Measurements from ENCODE around the gene XRCC1. TPM values are rescaled to one million over a fixed set of nuclear protein-coding genes. Genes with fewer than 3 reads are reported as not detected.

Gene XRCC1
- total RNA-seq, 6 experiments from 2014 or later = 16.2 to 29.8 (median 27.1) TPM

- Mint-ChIP-seq H3K9me3 (no peaks in the 10 kb centered on the region), H3K36me3 (ENCODE audit: low read depth) (0 out of 2 replicates have a peak, but pooled peaks cover 4% of the 10 kb centered on the region), H3K4me1 (ENCODE audit: low read depth) (peaks cover 27% of the 10 kb centered on the region), H3K4me3 (no peak overlapping the region), H3K27me3 (ENCODE audit: insufficient read depth) (no peaks in the 10 kb centered on the region), H3K27ac (peak overlapping the region; percentile 1; the same call in 1 of the 2 replicates)
- TF ChIP-seq CTCF (IDR thresholded peaks at IDR 0.05) = no peak
- DNase-seq = no peak
These were observed 5.7 kb downstream of the XRCC1 start for GRCh38 chr19:43569657-43570056.

- peaks cover 39% of the 10 kb centered on the region for H3K4me1 Mint-ChIP-seq (ENCODE audit: low read depth)
- H3K27ac Mint-ChIP-seq = no peak overlapping the region
- H3K9me3 Mint-ChIP-seq = no peaks in the 10 kb centered on the region
- TF ChIP-seq CTCF (IDR thresholded peaks at IDR 0.05) = no peak
- H3K36me3 Mint-ChIP-seq (ENCODE audit: low read depth) = peaks cover 35% of the 10 kb centered on the region
- no peaks in the 10 kb centered on the region for H3K27me3 Mint-ChIP-seq (ENCODE audit: insufficient read depth)
- no peak for DNase-seq
- H3K4me3 Mint-ChIP-seq = no peak overlapping the region
These were observed 10.5 kb downstream of the XRCC1 start for GRCh38 chr19:43564800-43565199.

- Mint-ChIP-seq H3K9me3 (no peaks in the 10 kb centered on the region), H3K36me3 (ENCODE audit: low read depth) (peaks cover 35% of the 10 kb centered on the region), H3K27me3 (ENCODE audit: insufficient read depth) (no peaks in the 10 kb centered on the region)
These were observed 11.4 kb downstream of the XRCC1 start for GRCh38 chr19:43563816-43564457.

GRCh38 chr19:43562698-43563241 lies 12.6 kb downstream of the XRCC1 start:
- no peak for TF ChIP-seq CTCF (IDR thresholded peaks at IDR 0.05)
- Mint-ChIP-seq H3K27ac (peak overlapping the region; percentile 78), H3K4me1 (ENCODE audit: low read depth) (peaks cover 43% of the 10 kb centered on the region), H3K36me3 (ENCODE audit: low read depth) (peaks cover 35% of the 10 kb centered on the region), H3K9me3 (no peaks in the 10 kb centered on the region), H3K27me3 (ENCODE audit: insufficient read depth) (no peaks in the 10 kb centered on the region), H3K4me3 (no peak overlapping the region)
- DNase-seq = peak; percentile 78

More at GRCh38 chr19:43563816-43564457, 11.4 kb downstream of the XRCC1 start:
- no peak for DNase-seq
- H3K4me3 Mint-ChIP-seq = no peak overlapping the region
- no peak for TF ChIP-seq CTCF (IDR thresholded peaks at IDR 0.05)
- peak overlapping the region; percentile 78 for H3K27ac Mint-ChIP-seq
- H3K4me1 Mint-ChIP-seq (ENCODE audit: low read depth) = peaks cover 38% of the 10 kb centered on the region

- Mint-ChIP-seq H3K27me3 (ENCODE audit: insufficient read depth) (no peaks in the 10 kb centered on the region), H3K27ac (peak overlapping the region; percentile 78), H3K4me1 (ENCODE audit: low read depth) (peaks cover 48% of the 10 kb centered on the region), H3K4me3 (no peak overlapping the region), H3K9me3 (no peaks in the 10 kb centered on the region), H3K36me3 (ENCODE audit: low read depth) (peaks cover 35% of the 10 kb centered on the region)
- no peak for TF ChIP-seq CTCF (IDR thresholded peaks at IDR 0.05)
- DNase-seq = no peak
These were observed 13.1 kb downstream of the XRCC1 start for GRCh38 chr19:43562226-43562697.
